ENCODE results near the gene GJA1.

DNA sequence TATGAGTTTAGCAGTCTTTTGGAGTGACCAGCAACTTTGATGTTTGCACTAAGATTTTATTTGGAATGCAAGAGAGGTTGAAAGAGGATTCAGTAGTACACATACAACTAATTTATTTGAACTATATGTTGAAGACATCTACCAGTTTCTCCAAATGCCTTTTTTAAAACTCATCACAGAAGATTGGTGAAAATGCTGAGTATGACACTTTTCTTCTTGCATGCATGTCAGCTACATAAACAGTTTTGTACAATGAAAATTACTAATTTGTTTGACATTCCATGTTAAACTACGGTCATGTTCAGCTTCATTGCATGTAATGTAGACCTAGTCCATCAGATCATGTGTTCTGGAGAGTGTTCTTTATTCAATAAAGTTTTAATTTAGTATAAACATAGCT is 13.9 kb downstream of the GJA1 start:
- TF ChIP-seq, protein P1, sequence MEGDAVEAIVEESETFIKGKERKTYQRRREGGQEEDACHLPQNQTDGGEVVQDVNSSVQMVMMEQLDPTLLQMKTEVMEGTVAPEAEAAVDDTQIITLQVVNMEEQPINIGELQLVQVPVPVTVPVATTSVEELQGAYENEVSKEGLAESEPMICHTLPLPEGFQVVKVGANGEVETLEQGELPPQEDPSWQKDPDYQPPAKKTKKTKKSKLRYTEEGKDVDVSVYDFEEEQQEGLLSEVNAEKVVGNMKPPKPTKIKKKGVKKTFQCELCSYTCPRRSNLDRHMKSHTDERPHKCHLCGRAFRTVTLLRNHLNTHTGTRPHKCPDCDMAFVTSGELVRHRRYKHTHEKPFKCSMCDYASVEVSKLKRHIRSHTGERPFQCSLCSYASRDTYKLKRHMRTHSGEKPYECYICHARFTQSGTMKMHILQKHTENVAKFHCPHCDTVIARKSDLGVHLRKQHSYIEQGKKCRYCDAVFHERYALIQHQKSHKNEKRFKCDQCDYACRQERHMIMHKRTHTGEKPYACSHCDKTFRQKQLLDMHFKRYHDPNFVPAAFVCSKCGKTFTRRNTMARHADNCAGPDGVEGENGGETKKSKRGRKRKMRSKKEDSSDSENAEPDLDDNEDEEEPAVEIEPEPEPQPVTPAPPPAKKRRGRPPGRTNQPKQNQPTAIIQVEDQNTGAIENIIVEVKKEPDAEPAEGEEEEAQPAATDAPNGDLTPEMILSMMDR (IDR thresholded peaks at IDR 0.05): no peak
- TF ChIP-seq JUND (IDR thresholded peaks at IDR 0.05): no peak
- TF ChIP-seq, protein P2, sequence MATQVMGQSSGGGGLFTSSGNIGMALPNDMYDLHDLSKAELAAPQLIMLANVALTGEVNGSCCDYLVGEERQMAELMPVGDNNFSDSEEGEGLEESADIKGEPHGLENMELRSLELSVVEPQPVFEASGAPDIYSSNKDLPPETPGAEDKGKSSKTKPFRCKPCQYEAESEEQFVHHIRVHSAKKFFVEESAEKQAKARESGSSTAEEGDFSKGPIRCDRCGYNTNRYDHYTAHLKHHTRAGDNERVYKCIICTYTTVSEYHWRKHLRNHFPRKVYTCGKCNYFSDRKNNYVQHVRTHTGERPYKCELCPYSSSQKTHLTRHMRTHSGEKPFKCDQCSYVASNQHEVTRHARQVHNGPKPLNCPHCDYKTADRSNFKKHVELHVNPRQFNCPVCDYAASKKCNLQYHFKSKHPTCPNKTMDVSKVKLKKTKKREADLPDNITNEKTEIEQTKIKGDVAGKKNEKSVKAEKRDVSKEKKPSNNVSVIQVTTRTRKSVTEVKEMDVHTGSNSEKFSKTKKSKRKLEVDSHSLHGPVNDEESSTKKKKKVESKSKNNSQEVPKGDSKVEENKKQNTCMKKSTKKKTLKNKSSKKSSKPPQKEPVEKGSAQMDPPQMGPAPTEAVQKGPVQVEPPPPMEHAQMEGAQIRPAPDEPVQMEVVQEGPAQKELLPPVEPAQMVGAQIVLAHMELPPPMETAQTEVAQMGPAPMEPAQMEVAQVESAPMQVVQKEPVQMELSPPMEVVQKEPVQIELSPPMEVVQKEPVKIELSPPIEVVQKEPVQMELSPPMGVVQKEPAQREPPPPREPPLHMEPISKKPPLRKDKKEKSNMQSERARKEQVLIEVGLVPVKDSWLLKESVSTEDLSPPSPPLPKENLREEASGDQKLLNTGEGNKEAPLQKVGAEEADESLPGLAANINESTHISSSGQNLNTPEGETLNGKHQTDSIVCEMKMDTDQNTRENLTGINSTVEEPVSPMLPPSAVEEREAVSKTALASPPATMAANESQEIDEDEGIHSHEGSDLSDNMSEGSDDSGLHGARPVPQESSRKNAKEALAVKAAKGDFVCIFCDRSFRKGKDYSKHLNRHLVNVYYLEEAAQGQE (IDR thresholded peaks at IDR 0.05; ENCODE audit: low read depth, low read length): no peak

Measured in SK-N-SH (cell line).